Measurements from ENCODE around the gene DNASE2. TPM values are rescaled to one million over a fixed set of nuclear protein-coding genes. Genes with fewer than 3 reads are reported as not detected.

Gene DNASE2
- total and polyA plus RNA-seq, 2 of the 8 experiments (the other 6 are each of a cell fraction or from before 2014, with no cell fraction given): 33.2 to 48.2 TPM

- Histone ChIP-seq H3K27ac (ENCODE audit: low read depth, low read length) (no peak overlapping the region), H2BK15ac (ENCODE audit: low read length) (no peak overlapping the region), H3K4me1 (replicated peaks in 1 of 4; ENCODE audit: control insufficient read depth in 3 of 4, insufficient read depth in 4 of 4, low read length in 3 of 4) (peaks cover 6 to 31% (median 10%) of the 10 kb centered on the region in 4 experiments), H3K9me3 (ENCODE audit: insufficient read depth in 2 of 2, low read depth in 1 of 2, low read length in 1 of 2) (no peaks in the 10 kb centered on the region), H4K91ac (replicated peaks; ENCODE audit: insufficient read length, low read length) (no peak overlapping the region), H3K9ac (replicated peaks in 1 of 4; ENCODE audit: extremely low read depth in 1 of 4, low read depth in 3 of 4, low read length in 3 of 4) (no peak overlapping the region), H4K20me1 (replicated peaks in 1 of 2; ENCODE audit: control insufficient read depth in 1 of 2, insufficient read depth in 2 of 2, low read length in 2 of 2) (peaks cover 8 to 24% of the 10 kb centered on the region in 2 experiments), H2AFZ (ENCODE audit: low read length) (no peak overlapping the region), H2BK5ac (ENCODE audit: low read depth, low read length) (no peak overlapping the region), H4K8ac (ENCODE audit: extremely low read depth, insufficient read depth, low read length) (no peak overlapping the region), H3K79me1 (ENCODE audit: low read depth, low read length) (peaks cover 11% of the 10 kb centered on the region), H3K27me3 (replicated peaks in 1 of 4; ENCODE audit: control insufficient read depth in 3 of 4, extremely low read depth in 1 of 4, insufficient read depth in 3 of 4, low read length in 3 of 4) (no peaks in the 10 kb centered on the region; a peak in 1 of 7 replicates), H3K18ac (ENCODE audit: extremely low read depth, low read length) (no peak overlapping the region), H2AK5ac (ENCODE audit: low read depth, low read length) (no peak overlapping the region), H3K4me3 (ENCODE audit: extremely low read depth in 1 of 4, insufficient read depth in 2 of 4, low read depth in 3 of 4, low read length in 4 of 4) (no peak overlapping the region), H3K36me3 (ENCODE audit: control insufficient read depth in 2 of 4, insufficient read depth in 4 of 4, low read length in 3 of 4) (peaks cover 0 to 3% (median 0%) of the 10 kb centered on the region in 4 experiments; a peak in 1 of 8 replicates), H3K4ac (replicated peaks; ENCODE audit: insufficient read length, low read depth, low read length) (no peak overlapping the region), H3K56ac (replicated peaks; ENCODE audit: insufficient read length, low read depth, low read length) (no peak overlapping the region), H2BK12ac (ENCODE audit: low read depth, low read length) (no peak overlapping the region), H3K4me2 (ENCODE audit: insufficient read depth in 1 of 2, low read depth in 2 of 2, low read length in 2 of 2) (no peak overlapping the region), H3K23me2 (ENCODE audit: low read depth, low read length) (peaks cover 13% of the 10 kb centered on the region), H3K79me2 (ENCODE audit: control insufficient read depth in 1 of 2, insufficient read depth in 2 of 2, low read length in 2 of 2) (peaks cover 0 to 9% of the 10 kb centered on the region in 2 experiments; a peak in 2 of 4 replicates), H4K5ac (ENCODE audit: insufficient read length, low read depth, low read length) (no peak overlapping the region), H3K14ac (ENCODE audit: insufficient read length) (no peak overlapping the region), H3K23ac (ENCODE audit: insufficient read length) (no peak overlapping the region), H2BK120ac (replicated peaks; ENCODE audit: low read depth, low read length) (no peak overlapping the region), H2BK20ac (ENCODE audit: low read length) (no peak overlapping the region)
- 91% methylated on average over 11 of the region's 11 CpGs; no CpG with 5 or more reads in 1 of the 2 experiments for WGBS, 2 experiments (ENCODE audit: extremely low coverage in 1 of 2, insufficient coverage in 1 of 2, insufficient read length in 1 of 2, insufficient replicate concordance in 2 of 2, low coverage in 1 of 2, low lambda C conversion rate in 2 of 2, missing lambda C conversion rate in 1 of 2)
- ChIA-PET CTCF (ENCODE audit: partially characterized antibody) (no interaction called here), POLR2A (ENCODE audit: partially characterized antibody) (no interaction called here)
- TF ChIP-seq JUN (IDR thresholded peaks at IDR 0.05; ENCODE audit: low read depth, low read length) (no peak), HDAC6 (IDR thresholded peaks at IDR 0.05; ENCODE audit: low read depth, low read length) (no peak), EZH2 (IDR thresholded peaks at IDR 0.05; ENCODE audit: low read depth, low read length, severe bottlenecking) (no peak), TAF7 (optimal IDR thresholded peaks at IDR 0.05; ENCODE audit: borderline replicate concordance, low read depth, low read length) (no peak), RNF2 (IDR thresholded peaks at IDR 0.05; ENCODE audit: borderline replicate concordance, low read depth, low read length, missing control alignments, poor library complexity, severe bottlenecking) (no peak)
- no peak for FAIRE-seq
- DNase-seq (ENCODE audit: low read depth in 1 of 2, low spot score in 2 of 2): no peak
Observed at GRCh38 chr19:12843328-12843727, 37.9 kb downstream of the DNASE2 start.

Measured in H1 (cell line).